ENCODE data around the gene RBM20. TPM values are rescaled to one million over a fixed set of nuclear protein-coding genes. Genes with fewer than 3 reads are reported as not detected.

The RBM20 gene
- polyA plus RNA-seq, 3 donors: not detected

DNA sequence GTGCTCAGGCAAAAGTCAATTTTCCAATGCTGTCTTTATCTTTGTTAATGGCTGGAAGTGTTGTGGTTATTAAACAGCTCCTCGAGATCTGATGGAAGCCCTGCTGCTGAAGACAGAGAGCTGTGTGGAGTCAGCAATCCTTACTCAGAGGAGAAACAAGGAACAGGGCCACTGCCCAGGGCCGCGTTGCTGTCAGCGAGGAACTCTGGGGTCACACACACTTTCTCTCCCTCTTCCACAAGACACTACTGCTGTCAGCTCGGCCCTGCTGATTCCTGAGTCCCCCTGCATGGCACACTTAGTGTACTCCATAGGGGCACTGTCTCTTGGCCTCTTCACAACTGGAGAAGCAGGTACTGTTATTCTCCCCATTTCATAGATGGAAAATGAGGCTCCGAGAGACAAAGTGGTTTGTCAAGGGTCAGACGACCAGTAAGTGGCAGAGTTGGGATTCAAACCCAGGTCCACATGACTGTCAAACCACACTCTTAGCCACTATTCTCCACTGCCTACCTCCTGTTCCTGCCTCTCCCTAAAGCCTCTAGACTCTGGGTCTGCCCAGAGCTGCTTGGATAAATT lies 198.3 kb downstream of the RBM20 start:
- H3K9me3 Mint-ChIP-seq: no peaks in the 10 kb centered on the region
- Histone ChIP-seq H4K20me1 (ENCODE audit: insufficient read depth, low read length) (no peaks in the 10 kb centered on the region), H3K36me3 (replicated peaks in 1 of 2; ENCODE audit: control insufficient read depth in 1 of 2, insufficient read depth in 2 of 2, low read length in 2 of 2) (no peaks in the 10 kb centered on the region), H2AFZ (ENCODE audit: insufficient read depth, low read depth, low read length, poor library complexity, severe bottlenecking) (no peak overlapping the region), H3K27me3 (ENCODE audit: control insufficient read depth in 2 of 2, insufficient read depth in 2 of 2, low read length in 2 of 2) (no peaks in the 10 kb centered on the region), H3K4me2 (replicated peaks; ENCODE audit: extremely low read depth, low read length, poor library complexity, severe bottlenecking) (peak overlapping the region; percentile 14), H3K79me2 (ENCODE audit: insufficient read depth, low read length) (no peaks in the 10 kb centered on the region), H3K27ac (ENCODE audit: low read depth in 1 of 2, low read length in 2 of 2) (peak overlapping the region in 1 of 2 donors; percentile 50), H3K9me3 (replicated peaks in 1 of 2; ENCODE audit: control insufficient read depth in 1 of 2, insufficient read depth in 1 of 2, low read length in 2 of 2) (no peaks in the 10 kb centered on the region), H3K9ac (ENCODE audit: insufficient read depth, low read length, poor library complexity, severe bottlenecking) (no peak overlapping the region), H3K4me1 (ENCODE audit: control insufficient read depth in 1 of 2, insufficient read depth in 2 of 2, low read length in 2 of 2) (peaks cover 22 to 28% of the 10 kb centered on the region in 2 donors), H3K4me3 (replicated peaks in 1 of 3; ENCODE audit: low read depth in 2 of 3, low read length in 3 of 3) (no peak overlapping the region)
- DNase-seq: no peak
- intact Hi-C loops (cut with micrococcal nuclease): no loop called here
- WGBS (ENCODE audit: insufficient coverage): 51% methylated on average over 5 of the region's 7 CpGs
- H3K27me3 Mint-ChIP-seq (ENCODE audit: low read depth in 3 of 3): no peaks in the 10 kb centered on the region
- H3K36me3 Mint-ChIP-seq: no peaks in the 10 kb centered on the region
- peaks cover 40% of the 10 kb centered on the region for H3K4me1 Mint-ChIP-seq
- TF ChIP-seq, protein P1, sequence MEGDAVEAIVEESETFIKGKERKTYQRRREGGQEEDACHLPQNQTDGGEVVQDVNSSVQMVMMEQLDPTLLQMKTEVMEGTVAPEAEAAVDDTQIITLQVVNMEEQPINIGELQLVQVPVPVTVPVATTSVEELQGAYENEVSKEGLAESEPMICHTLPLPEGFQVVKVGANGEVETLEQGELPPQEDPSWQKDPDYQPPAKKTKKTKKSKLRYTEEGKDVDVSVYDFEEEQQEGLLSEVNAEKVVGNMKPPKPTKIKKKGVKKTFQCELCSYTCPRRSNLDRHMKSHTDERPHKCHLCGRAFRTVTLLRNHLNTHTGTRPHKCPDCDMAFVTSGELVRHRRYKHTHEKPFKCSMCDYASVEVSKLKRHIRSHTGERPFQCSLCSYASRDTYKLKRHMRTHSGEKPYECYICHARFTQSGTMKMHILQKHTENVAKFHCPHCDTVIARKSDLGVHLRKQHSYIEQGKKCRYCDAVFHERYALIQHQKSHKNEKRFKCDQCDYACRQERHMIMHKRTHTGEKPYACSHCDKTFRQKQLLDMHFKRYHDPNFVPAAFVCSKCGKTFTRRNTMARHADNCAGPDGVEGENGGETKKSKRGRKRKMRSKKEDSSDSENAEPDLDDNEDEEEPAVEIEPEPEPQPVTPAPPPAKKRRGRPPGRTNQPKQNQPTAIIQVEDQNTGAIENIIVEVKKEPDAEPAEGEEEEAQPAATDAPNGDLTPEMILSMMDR (IDR thresholded peaks at IDR 0.05): no peak
- H3K27ac Mint-ChIP-seq: peak overlapping the region in 5 of 7 donors; percentile 41 to 78 (median 69)
- peak overlapping the region in 1 of 2 donors; percentile 5 for H3K4me3 Mint-ChIP-seq

DNA sequence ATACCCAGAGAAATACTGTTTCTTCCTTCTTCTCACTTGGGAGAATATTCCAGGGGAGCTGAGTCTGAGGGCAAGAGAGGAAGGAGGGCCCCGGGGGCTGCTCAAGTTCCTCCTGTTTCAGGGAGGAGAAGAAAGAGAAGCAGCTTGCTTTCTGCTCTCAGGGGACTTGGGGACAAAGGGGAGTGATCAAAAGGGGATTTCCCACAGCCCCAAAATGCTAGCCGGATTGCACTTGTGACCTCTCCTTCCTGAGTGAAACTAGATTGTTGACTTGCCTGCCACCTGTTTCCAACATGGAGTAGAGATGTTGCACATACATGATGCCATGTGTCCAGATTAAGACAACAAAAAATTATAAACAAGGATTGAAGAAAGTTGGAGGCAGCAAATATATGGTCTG lies 198.9 kb downstream of the RBM20 start:
- Mint-ChIP-seq H3K9me3 (no peaks in the 10 kb centered on the region), H3K36me3 (no peaks in the 10 kb centered on the region), H3K27me3 (ENCODE audit: low read depth in 3 of 3) (no peaks in the 10 kb centered on the region), H3K4me1 (peaks cover 38% of the 10 kb centered on the region), H3K27ac (peak overlapping the region; percentile 41 to 78 (median 66)), H3K4me3 (peak overlapping the region in 1 of 2 donors; percentile 5)
- Histone ChIP-seq H3K27ac (ENCODE audit: low read depth in 1 of 2, low read length in 2 of 2) (peak overlapping the region; percentile 20 to 50), H4K20me1 (ENCODE audit: insufficient read depth, low read length) (no peaks in the 10 kb centered on the region), H3K36me3 (replicated peaks in 1 of 2; ENCODE audit: control insufficient read depth in 1 of 2, insufficient read depth in 2 of 2, low read length in 2 of 2) (no peaks in the 10 kb centered on the region), H3K27me3 (ENCODE audit: control insufficient read depth in 2 of 2, insufficient read depth in 2 of 2, low read length in 2 of 2) (no peaks in the 10 kb centered on the region), H3K4me3 (replicated peaks in 1 of 3; ENCODE audit: low read depth in 2 of 3, low read length in 3 of 3) (no peak overlapping the region), H3K9me3 (replicated peaks in 1 of 2; ENCODE audit: control insufficient read depth in 1 of 2, insufficient read depth in 1 of 2, low read length in 2 of 2) (no peaks in the 10 kb centered on the region), H3K4me1 (ENCODE audit: control insufficient read depth in 1 of 2, insufficient read depth in 2 of 2, low read length in 2 of 2) (peaks cover 22 to 28% of the 10 kb centered on the region in 2 donors), H3K79me2 (ENCODE audit: insufficient read depth, low read length) (no peaks in the 10 kb centered on the region), H3K4me2 (replicated peaks; ENCODE audit: extremely low read depth, low read length, poor library complexity, severe bottlenecking) (peak overlapping the region; percentile 14), H3K9ac (ENCODE audit: insufficient read depth, low read length, poor library complexity, severe bottlenecking) (no peak overlapping the region), H2AFZ (ENCODE audit: insufficient read depth, low read depth, low read length, poor library complexity, severe bottlenecking) (no peak overlapping the region)
- 0% methylated on average over 1 of the region's 2 CpGs for WGBS (ENCODE audit: insufficient coverage)
- DNase-seq: peak; percentile 42 to 79 (median 48)
- intact Hi-C loops (cut with micrococcal nuclease): no loop called here
- TF ChIP-seq, protein P1 (IDR thresholded peaks at IDR 0.05): no peak

Data from CD14-positive monocyte (primary cell).